Transverse colon (tissue), 4 donors: ENCODE data around the gene ERLIN1.

Experiments used
- CTCF ChIP-seq, 5 experiments: fragments of 200-600 bp in 3 of 5; fragments of 450-650 bp in 2 of 5; sonication (generic) in 3 of 5; IDR thresholded peaks; 1 replicate in 2 of 5; 2 replicates in 3 of 5; pipeline ENCODE4 v1.5.1; 2016 to 2017; ENCODE audit warnings: antibody characterized with exemption in 5 of 5, inconsistent platforms in 3 of 5, mild to moderate bottlenecking in 2 of 5, moderate library complexity in 1 of 5
- EP300 ChIP-seq: sonication (generic); formaldehyde crosslinking; IDR thresholded peaks from one replicate; pipeline ENCODE4 v1.6.1; 2017; ENCODE audit warnings: antibody characterized with exemption, low read depth
- POLR2A ChIP-seq: fragments of 450-650 bp; IDR thresholded peaks from one replicate; pipeline ENCODE4 v1.6.1; 2016; ENCODE audit warnings: antibody characterized with exemption, mild to moderate bottlenecking, moderate library complexity
- POLR2AphosphoS5 ChIP-seq, 3 donors: sonication (generic); formaldehyde crosslinking; IDR thresholded peaks; one replicate each; pipeline ENCODE4 v1.6.1; 2016; ENCODE audit warnings: antibody characterized with exemption in 3 of 3

GRCh38 chr10:100175875-100176274, 10.0 kb downstream of the ERLIN1 start:
- no peak for TF ChIP-seq CTCF (IDR thresholded peaks at IDR 0.05)
- TF ChIP-seq POLR2A, result no peak
- TF ChIP-seq POLR2AphosphoS5 (IDR thresholded peaks at IDR 0.05), result peak in 1 of 3 donors; percentile 23
- no peak for TF ChIP-seq EP300
